Calu3 (cell line): ENCODE measurements around the gene CCDC183. TPM values are rescaled to one million over a fixed set of nuclear protein-coding genes. Genes with fewer than 3 reads are reported as not detected.

Experiments used
- BruUV-seq: library from RNA; stranded (reverse); fragments of 400-500 nt; replicated peaks from 2 replicates; lab custom pipeline; 2021; lab: Mats Ljungman, UMichigan
- CTCF ChIA-PET: fragments of 300-600 bp; sonication (Branson Sonifier 250); formaldehyde crosslinking; loops from one replicate; lab custom pipeline; 2022; ENCODE audit warnings: antibody characterized with exemption; lab: Charles Lee
- DNase-seq: peaks from one replicate; pipeline ENCODE4 v3.0.0; 2022
- H3K27ac Mint-ChIP-seq: one replicate; pipeline ENCODE4 v1.8.0; 2022; ENCODE audit warnings: mixed read lengths; ENCODE audit not compliant: unreplicated experiment
- H3K27me3 Mint-ChIP-seq: one replicate; pipeline ENCODE4 v1.8.0; 2022; ENCODE audit warnings: mixed read lengths; ENCODE audit not compliant: unreplicated experiment
- H3K36me3 Mint-ChIP-seq: one replicate; pipeline ENCODE4 v1.8.0; 2022; ENCODE audit warnings: mild to moderate bottlenecking, moderate library complexity, mixed read lengths; ENCODE audit not compliant: insufficient read depth, unreplicated experiment
- H3K4me1 Mint-ChIP-seq: one replicate; pipeline ENCODE4 v1.8.0; 2022; ENCODE audit warnings: mild to moderate bottlenecking, low read depth, mixed read lengths; ENCODE audit not compliant: unreplicated experiment
- H3K4me3 Mint-ChIP-seq: one replicate; pipeline ENCODE4 v1.8.0; 2022; ENCODE audit warnings: mild to moderate bottlenecking, low read depth, moderate library complexity, mixed read lengths; ENCODE audit not compliant: unreplicated experiment
- H3K9me3 Mint-ChIP-seq: one replicate; pipeline ENCODE4 v1.8.0; 2022; ENCODE audit warnings: low read depth, mixed read lengths; ENCODE audit not compliant: unreplicated experiment
- intact Hi-C: fragments of 100-400 bp; cut with micrococcal nuclease; formaldehyde crosslinking; loops from one replicate; pipeline ENCODE4 v1.10.0; 2022; ENCODE audit not compliant: unreplicated experiment
- microRNA-seq: library from miRNA; unstranded; fragments of <30 nt; microRNA quantifications from one replicate; pipeline ENCODE4 v1.2.0, GENCODE V29; 2022
- total RNA-seq: library from RNA; stranded (reverse); gene quantifications from 2 replicates; pipeline ENCODE4 v1.2.3, GENCODE V29; 2022
- TF ChIP-seq, protein P1 (sequence below): fragments of 200-600 bp; IDR thresholded peaks from one replicate; pipeline ENCODE4 v1.8.0; 2022; ENCODE audit warnings: antibody characterized with exemption; ENCODE audit not compliant: unreplicated experiment

CCDC183 gene
- total RNA-seq, 1 experiment from 2014 or later: 0.38 TPM

DNA sequence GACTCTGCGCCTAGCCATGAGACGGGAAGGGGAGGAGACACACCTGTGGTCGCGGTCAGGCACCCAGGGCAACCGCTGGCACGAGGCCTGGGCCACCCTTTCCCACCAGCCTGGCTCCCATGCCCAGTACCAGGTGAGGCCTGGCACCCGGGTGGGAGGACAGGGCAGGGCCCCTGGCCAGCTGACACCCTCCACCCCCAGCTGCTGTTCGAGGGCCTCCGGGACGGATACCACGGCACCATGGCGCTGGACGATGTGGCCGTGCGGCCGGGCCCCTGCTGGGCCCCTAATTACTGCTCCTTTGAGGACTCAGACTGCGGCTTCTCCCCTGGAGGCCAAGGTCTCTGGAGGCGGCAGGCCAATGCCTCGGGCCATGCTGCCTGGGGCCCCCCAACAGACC, 61.0 kb downstream of the CCDC183 start:
- peaks cover 19% of the 10 kb centered on the region for H3K36me3 Mint-ChIP-seq
- CTCF ChIA-PET: no interaction called here
- no peaks in the 10 kb centered on the region for H3K27me3 Mint-ChIP-seq

More for the DNA sequence above, 61.0 kb downstream of the CCDC183 start:
- Mint-ChIP-seq H3K4me1 (no peaks in the 10 kb centered on the region), H3K27ac (no peak overlapping the region), H3K9me3 (no peaks in the 10 kb centered on the region), H3K4me3 (no peak overlapping the region)
- no TSS peak for BruUV-seq
- intact Hi-C loops: no loop called here
- DNase-seq: no peak
- TF ChIP-seq, protein P1, sequence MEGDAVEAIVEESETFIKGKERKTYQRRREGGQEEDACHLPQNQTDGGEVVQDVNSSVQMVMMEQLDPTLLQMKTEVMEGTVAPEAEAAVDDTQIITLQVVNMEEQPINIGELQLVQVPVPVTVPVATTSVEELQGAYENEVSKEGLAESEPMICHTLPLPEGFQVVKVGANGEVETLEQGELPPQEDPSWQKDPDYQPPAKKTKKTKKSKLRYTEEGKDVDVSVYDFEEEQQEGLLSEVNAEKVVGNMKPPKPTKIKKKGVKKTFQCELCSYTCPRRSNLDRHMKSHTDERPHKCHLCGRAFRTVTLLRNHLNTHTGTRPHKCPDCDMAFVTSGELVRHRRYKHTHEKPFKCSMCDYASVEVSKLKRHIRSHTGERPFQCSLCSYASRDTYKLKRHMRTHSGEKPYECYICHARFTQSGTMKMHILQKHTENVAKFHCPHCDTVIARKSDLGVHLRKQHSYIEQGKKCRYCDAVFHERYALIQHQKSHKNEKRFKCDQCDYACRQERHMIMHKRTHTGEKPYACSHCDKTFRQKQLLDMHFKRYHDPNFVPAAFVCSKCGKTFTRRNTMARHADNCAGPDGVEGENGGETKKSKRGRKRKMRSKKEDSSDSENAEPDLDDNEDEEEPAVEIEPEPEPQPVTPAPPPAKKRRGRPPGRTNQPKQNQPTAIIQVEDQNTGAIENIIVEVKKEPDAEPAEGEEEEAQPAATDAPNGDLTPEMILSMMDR: no peak

Small RNAs within 50 kb of the gene (microRNA-seq; reads per million reads assigned to microRNA genes)
- gene MIR4292 (not detected), gene MIR6722 (not detected)

Other genes with a start within 250 kb of the CCDC183 start
- gene EGFL7, start 133.4 kb upstream of the CCDC183 start, total RNA-seq: 1.2 and 1.3 TPM in 2 replicates
- gene AGPAT2, start 108.9 kb upstream of the CCDC183 start, total RNA-seq: 40.4 and 45.4 TPM in 2 replicates
- 4.0 TPM in 2 replicates for gene DIPK1B, start 83.8 kb upstream of the CCDC183 start, total RNA-seq
- gene LCN10, start 53.4 kb upstream of the CCDC183 start, total RNA-seq: 0.33 and 1.9 TPM in 2 replicates
- not detected in 2 replicates for gene LCN6, start 47.8 kb upstream of the CCDC183 start, total RNA-seq
- not detected in 2 replicates for gene LCN8, start 38.1 kb upstream of the CCDC183 start, total RNA-seq
- gene LCN15, start 31.8 kb upstream of the CCDC183 start, total RNA-seq: not detected in 2 replicates
- 64.1 and 75.8 TPM in 2 replicates for gene TMEM141, start 5.0 kb upstream of the CCDC183 start, total RNA-seq
- gene RABL6, start 11.6 kb downstream of the CCDC183 start, total RNA-seq: 68.9 and 72.4 TPM in 2 replicates
- gene AJM1, start 46.1 kb downstream of the CCDC183 start, total RNA-seq: 2.9 and 3.2 TPM in 2 replicates
- 44.1 and 48.7 TPM in 2 replicates for gene PHPT1, start 53.1 kb downstream of the CCDC183 start, total RNA-seq
- gene MAMDC4, start 56.0 kb downstream of the CCDC183 start, total RNA-seq: 3.1 and 3.6 TPM in 2 replicates
- 233 and 238 TPM in 2 replicates for gene EDF1, start 70.0 kb downstream of the CCDC183 start, total RNA-seq
- gene TRAF2, start 90.2 kb downstream of the CCDC183 start, total RNA-seq: 47.8 and 50.5 TPM in 2 replicates
- gene FBXW5, start 148.4 kb downstream of the CCDC183 start, total RNA-seq: 49.9 and 50.8 TPM in 2 replicates
- 3.9 and 4.0 TPM in 2 replicates for gene C8G, start 148.9 kb downstream of the CCDC183 start, total RNA-seq
- 3.8 and 3.9 TPM in 2 replicates for gene LCN12, start 155.9 kb downstream of the CCDC183 start, total RNA-seq
- not detected in 2 replicates for gene PTGDS, start 181.2 kb downstream of the CCDC183 start, total RNA-seq
- 0.22 TPM in 1 of 2 replicates, not detected in the other for gene LCNL1, start 186.7 kb downstream of the CCDC183 start, total RNA-seq
- gene PAXX, start 196.1 kb downstream of the CCDC183 start, total RNA-seq: 38.3 and 43.7 TPM in 2 replicates
- 0.35 and 0.91 TPM in 2 replicates for gene CLIC3, start 200.2 kb downstream of the CCDC183 start, total RNA-seq
- gene ABCA2, start 231.9 kb downstream of the CCDC183 start, total RNA-seq: 47.6 and 50.7 TPM in 2 replicates
- gene FUT7, start 235.8 kb downstream of the CCDC183 start, total RNA-seq: not detected in 2 replicates
- gene NPDC1, start 249.8 kb downstream of the CCDC183 start, total RNA-seq: 65.2 and 78.6 TPM in 2 replicates